ENCODE data around the gene MRPS18A.
A peak's percentile ranks its signal among the peaks of the same experiment; 100 is the strongest.
"Not testable (repeated sequence)": the region's sequence is repeated elsewhere in the genome, so short reads cannot be mapped to it uniquely, and the experiment has no call there.

The MRPS18A gene

DNA sequence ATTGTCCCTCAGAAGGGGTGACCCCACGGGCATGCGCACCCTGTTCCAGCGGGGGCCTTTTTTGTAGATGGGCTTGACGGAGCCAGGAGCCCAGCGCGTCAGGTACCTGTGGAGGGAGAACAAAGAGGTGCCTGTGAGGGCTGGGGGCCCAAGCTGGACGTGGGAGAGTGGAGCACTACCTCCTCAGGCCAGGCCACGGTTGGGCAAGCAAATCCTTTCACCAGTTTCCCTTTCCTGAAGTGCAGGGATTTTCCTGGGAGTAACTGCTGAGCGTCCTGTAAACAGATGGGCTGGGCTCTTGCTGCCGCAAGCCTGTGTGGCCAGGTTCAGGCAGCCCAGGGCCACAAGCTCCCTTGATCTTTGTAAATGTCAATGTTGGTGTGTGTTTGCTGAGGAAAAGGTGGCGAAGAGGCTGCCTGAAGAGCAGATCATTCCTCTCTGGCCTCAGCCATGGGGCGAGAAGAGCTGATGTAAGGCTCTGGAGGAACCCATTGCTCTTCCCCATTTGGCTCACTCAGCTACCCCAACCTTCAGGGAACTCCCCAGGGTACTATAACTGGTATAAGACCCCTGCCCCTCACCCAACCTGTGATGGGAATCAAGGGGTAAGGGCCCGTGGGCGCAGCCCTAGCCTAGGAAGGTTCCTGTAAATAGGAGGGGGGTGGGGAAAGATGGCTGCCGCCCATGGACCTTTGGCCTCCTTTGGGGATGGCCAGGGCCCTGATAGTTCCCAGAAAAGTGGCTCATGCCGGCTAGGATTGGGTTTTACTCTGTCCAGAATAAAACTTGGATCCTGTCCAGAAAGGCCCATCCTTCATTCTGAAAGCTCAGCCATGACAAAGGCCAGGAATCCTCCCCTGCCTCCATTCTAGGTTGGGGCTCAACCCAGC, 15.5 kb downstream of the MRPS18A start:
- DNase-seq (ENCODE audit: low read depth in 2 of 2, low spot score in 1 of 2) = no peak

DNA sequence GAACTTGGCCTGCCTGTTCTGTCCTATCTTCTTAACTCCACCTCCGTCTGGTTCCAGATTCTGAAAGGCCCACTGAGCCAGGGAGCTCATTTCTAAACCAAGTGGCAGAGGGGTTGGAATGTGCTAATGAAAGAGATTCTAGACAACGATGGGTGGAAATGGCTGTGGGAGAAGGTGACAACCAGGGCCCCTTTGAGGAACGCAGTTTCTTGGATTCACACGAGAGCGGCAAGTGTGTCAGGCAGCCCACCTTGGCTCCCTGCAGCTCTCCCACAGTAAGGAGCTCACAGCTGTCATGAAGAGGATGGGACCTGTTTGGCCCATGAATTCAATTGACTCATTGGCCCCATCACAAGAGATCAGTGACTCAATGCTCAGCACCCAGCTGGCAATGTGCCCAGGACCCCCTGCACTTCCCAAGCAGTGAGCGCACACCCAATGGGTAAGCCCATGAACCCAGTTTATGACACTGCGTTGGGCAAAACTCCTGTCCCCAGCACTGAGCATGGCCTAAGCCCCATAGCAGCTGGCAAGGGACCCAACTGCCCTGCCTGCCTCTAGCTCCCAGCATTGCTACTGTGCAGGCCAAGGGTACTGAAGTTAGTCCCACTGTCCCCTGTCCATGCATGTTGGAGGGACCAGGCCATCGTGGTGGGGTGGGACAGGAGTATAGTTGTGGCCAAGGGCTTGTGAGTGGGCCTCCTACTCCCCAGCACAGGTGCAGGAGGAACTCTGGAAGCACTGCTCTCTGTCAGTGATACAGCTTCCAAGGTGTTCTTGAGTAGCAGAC, 16.4 kb downstream of the MRPS18A start:
- no peak for DNase-seq (ENCODE audit: low read depth in 2 of 2, low spot score in 1 of 2)

DNA sequence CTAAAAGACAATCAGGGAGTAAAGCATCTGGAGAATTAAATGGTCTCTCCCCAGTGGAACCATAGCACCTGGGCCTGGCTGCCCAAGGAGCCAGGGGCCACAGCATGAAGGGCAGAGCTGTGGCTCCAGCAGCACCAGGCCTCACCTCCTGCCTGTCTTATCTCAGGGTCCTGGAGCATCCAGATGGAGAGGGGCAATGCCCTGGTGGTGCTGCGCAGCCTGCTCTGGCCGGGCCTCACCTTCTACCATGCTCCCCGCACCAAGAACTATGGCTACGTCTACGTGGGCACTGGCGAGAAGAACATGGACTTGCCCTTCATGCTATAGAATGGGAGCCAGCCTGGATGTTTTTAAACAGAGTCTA, 17.0 kb downstream of the MRPS18A start:
- DNase-seq (ENCODE audit: low read depth in 2 of 2, low spot score in 1 of 2) = no peak

DNA sequence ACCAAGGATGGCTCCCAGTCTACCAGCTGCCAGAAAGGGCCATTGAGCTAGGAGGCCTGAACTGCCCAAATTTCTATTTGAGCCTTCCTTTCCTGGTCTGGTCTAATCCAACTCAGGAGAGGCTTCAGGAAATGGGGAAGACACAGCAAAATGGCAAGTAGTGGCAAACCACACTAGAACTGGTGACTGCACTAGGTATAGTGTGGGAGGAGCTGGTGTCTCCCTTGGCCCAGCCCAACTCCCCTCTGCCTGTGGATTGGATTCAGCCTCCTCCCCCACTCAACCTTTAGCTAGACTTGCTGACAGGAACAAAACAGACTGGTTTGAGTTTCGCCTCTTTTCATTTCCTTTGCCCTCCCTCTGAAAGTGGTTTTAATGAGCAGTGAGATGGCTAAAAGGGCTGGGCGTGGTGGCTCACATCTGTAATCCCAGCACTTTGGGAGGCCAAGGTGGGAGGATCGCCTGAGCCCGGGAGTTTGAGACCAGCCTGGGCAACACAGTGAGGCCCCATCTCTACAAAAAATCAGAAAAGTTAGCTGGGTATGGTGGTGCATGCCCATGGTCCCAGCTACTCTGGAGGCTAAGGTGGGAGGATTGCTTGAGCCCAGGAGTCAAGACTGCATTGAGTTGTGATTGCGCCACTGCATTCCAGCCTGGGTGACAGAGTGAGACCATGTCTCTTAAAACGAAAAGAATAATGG, 17.5 kb downstream of the MRPS18A start:
- DNase-seq (ENCODE audit: low read depth in 2 of 2, low spot score in 1 of 2) = no peak

DNA sequence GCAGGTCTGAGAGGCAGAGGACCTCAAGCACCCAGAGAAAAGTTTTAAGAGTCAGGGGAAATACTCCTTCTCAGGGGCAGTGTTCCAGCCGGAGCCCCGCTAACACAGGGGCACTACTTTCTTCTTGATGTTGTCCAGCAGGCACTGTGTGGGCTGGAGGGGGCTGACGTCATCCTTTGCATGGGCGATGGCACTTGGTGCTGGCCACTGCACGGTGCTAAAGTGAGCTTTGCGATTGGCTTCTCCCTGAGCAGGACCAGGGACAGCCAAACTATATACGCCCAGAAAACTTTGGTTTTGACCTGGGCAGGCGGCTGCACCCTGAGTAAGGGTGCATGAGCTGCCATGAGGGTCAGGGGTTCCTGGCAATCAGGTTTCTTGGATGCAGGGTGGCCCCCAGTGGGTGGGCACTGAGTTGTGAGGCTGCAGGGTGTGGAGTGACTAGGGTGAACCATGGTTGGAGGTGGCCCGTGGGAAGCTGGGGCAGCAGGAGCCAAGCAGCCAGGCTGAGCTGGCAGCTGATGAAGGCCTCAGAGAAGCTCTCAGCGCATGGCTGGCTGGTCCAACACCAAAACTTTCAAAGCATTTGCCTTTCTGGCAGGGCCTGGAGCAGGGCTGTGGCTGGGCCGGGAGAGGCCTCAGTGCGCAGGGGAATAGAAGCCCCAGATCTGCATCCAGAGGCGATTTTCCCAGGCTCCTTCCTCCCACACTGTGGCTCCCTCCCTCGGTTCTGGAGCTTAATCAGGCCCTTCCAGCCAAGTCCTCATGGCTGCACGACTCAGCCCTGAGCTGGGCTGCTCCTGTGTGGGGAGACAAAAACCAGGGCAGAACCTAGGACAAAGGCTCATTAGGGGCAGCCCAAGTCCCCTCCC, 18.3 kb downstream of the MRPS18A start:
- no peak for DNase-seq (ENCODE audit: low read depth in 2 of 2, low spot score in 1 of 2)

DNA sequence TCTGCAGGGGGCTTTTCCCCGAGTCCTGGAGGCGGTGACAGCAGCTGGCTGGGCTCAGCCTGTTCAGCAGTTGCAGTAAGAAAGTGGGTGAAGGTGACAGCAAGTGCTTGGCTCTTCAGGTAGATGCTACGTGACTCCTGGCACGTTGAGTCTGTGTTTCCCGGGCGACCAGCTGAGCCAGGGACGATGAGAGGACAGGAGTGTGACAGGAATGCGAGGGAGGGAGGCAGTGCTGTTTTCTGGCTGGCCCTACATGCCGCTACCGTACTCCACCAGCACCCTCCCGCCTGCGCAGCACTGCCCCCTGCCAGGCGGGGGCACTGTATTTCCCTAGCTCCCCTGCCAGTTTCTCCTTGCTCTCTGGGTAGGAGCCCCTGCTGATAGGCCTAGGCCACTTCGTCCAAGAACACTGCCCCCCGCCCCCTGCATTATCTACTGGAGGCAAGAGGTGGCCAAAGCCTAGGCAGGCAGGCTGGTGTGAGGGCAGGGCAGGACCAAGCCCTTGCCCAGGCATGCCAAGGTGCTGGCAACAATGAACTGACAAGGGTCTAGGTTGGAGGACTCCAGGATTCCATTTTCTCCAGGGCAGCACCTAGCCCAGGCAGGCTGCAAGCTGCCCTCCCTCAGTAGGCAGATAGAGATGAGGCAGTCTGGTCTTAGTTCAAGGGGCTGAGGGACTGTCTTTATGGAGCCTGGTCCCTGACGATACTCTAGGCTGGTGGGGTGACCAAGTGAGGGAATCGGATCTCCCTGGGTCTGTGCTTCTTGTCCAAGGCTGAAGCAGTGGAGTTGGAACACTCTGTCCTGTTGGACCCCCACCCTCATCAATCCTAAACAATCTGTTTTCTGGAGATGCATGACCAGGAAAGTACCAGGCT, 19.2 kb downstream of the MRPS18A start:
- peak in 1 of 2 donors; percentile 1 for DNase-seq (ENCODE audit: low read depth in 2 of 2, low spot score in 1 of 2)

DNA sequence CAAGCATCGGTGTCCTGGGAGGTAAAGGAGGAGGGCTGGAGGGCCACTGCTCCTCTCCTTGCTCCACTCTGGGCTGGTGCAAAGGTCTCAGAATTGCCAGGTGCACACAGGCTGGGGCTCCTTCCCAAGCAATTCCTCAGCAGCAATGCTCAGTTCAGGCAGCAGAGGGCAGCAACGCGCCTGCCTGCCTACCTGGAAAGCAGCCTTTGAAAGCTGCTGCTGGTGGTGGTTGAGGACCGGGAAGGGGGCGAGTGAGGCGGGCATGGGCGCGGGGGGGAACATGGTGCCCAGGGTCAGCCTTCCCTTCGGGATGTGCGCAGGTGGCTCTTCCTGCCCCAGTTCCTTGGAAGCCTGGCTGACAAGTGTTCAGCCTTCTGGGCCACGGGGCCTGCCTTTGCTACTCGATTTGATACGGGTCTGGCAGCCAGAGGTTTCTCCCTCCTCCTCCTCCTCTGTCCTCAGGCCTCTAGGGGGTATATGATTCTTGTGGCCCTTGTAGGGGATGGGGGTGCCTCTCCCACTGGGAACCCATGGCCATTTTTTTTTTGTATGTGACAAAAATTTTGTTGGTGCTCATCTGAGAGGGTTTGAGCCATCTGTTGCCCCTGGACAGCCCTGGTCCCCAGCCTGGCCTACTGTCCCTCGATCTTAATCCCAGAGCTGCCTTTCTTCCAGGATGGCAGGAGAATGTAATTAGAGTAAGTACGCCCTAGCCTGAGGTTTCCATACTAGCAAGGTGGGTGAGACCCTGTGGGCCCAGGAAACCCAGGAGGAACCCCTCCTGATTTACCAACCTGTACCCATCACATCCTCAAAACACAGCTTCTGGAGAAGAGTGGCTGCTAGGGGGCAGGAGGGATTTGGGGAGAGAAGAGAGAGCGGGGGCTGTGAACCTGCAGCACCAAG, 20.1 kb downstream of the MRPS18A start:
- DNase-seq (ENCODE audit: low read depth in 2 of 2, low spot score in 1 of 2) = peak; percentile 32 to 66

DNA sequence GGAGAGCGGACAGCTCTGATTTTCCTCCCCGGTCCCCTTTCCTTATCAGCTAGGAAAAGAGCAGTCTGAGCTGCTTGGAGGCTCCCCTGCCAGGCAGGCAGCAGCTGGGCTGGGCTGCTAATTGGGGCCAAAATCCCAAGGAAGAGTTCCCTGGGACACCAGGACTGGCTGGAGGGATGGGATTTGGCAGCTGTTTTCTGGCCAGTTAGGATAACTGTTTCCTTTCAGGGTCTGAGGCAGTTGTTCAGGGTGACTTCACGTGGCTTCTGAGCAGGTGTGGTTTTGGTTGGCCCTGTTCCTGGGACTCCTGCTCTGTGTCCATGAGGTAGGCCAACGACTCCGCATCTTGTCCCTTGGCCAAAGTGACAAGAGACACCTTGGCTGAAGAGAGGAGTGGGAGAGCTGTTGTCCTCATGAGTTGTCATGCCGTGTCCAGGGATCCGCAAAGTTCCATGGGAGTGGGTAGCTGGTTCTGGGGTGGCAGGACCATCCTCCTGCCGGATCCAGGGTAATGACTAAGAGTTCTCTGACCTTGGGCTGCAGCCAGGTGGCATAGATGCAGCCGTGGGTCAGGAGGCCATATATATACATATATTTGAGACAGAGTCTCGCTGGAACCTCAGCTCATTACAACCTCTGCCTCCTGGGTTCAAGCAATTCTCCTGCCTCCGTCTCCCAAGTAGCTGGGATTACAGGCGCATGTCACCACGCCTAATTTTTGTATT, 21.2 kb downstream of the MRPS18A start:
- DNase-seq (ENCODE audit: low read depth in 2 of 2, low spot score in 1 of 2) = no peak

DNA sequence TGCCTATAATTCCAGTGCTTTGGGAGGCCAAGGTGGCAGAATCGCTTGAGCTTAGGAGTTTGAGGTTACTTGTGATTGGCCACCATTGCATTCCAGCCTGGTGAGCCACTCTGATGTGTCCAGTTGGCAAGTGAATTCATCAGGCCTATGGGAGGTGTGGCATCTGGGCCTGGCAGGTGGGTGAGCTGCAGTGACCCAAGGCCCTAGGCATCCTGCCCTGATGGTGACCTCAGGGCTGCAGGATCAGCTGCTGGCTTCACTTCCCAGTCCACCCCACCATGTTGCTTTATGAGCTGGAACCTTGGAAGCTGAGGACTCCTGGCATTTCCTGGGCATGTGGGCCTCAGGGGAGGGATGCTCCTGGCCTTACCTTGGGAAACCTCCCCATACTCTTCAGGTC, 22.2 kb downstream of the MRPS18A start:
- DNase-seq (ENCODE audit: low read depth in 2 of 2, low spot score in 1 of 2) = no peak

DNA sequence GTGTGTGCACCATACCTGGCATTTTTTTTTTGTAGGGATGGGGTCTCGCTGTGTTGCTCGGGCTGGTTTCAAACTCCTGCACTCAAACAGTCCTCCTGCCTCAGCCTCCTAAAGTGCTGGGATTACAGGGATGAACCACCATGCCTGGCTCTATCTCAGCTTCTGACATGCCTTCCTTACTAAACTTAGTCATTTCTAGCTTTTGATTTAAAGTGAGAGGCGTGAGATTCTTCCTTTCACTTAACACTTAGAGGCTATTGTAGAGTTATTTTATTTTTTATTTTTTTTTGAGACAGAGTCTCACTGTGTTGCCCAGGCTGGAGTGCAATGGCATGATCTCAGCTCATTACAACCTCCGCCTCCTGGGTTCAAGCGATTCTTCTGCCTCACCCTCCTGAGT, 24.6 kb downstream of the MRPS18A start:
- not testable (repeated sequence) for DNase-seq (ENCODE audit: low read depth in 2 of 2, low spot score in 1 of 2)

DNA sequence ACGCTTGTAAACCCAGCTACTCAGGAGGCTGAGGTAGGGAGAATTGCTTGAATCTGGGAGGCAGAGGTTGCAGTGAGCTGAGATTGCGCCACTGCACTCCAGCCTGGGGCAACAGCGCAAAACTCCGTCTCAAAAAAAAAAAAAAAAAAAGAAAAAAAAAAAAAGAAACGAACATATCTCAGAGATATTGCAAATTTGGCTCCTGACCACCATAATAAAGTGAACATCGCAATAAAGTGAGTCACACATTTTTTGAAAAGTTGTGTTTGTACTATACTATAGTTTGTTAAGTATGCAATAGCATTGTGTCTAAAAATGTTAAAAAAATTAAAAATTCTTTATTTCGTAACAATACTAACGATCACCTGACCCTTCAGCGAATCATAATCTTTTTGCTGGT, 29.4 kb downstream of the MRPS18A start:
- no peak for DNase-seq (ENCODE audit: low read depth in 2 of 2, low spot score in 1 of 2)

DNA sequence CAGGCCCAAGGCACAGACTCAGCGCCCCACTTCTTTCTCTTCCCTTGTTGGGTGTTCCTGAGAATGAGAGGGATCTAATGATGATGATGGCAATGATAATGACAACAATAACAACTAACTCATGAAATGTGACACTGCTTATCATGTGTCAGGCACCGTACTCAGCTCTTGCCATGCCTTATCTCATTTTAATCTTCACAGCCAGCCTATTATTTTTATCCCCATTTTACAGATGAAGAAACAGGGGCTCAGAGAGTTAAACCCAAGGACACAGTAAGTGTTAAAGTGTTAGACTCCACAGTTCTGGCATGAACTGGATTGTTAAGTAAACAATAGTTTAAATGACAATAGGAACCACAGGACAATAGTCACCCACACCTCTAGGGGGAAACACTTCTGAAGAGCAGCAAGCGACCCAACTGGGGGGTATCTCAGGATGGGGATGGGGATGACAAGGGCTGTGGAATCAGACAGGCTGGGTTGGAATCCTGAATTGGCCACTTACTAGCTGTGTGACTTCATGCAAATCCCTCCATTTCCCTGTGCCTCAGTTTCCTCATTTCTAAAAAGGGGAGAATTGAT, 30.3 kb downstream of the MRPS18A start:
- no peak for DNase-seq (ENCODE audit: low read depth in 2 of 2, low spot score in 1 of 2)

DNA sequence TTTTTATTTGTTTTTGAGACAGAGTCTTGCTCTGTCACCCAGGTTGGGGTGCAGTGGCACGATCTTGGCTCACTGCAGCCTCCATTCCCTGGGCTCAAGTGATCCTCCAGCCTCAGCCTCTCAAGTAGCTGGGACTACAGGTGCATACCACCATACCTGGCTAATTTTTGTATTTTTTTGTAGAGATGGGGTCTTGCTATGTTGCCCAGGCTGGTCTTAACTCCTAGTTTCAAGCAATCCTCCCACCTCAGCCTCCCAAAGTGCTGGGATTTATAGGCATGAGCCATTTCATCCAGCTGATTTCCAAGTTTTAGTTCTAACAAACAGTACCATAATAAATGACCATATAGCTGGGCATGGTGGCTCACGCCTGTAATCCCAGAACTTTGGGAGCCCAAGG, 34.8 kb downstream of the MRPS18A start:
- DNase-seq (ENCODE audit: low read depth in 2 of 2, low spot score in 1 of 2) = not testable (repeated sequence)

DNA sequence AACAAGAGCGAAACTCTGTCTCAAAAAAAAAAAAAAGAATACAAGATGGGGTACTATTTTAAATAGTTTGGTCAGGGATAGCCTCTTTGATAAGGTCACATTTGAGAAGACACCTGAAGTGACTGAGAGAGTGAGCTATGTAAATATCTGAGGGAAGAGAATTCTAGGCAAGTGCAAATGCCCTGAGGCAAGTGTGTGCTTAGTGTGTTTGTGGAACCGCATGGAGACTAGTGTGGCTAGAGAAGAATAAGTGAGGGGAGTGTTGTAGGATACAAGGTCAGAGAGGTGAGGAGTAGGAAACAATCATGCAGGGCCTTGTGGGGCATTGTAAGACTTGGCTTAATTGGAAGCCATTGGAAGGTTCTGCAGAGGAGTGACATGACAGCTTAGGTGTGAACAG, 39.3 kb downstream of the MRPS18A start:
- DNase-seq (ENCODE audit: low read depth in 2 of 2, low spot score in 1 of 2) = no peak

DNA sequence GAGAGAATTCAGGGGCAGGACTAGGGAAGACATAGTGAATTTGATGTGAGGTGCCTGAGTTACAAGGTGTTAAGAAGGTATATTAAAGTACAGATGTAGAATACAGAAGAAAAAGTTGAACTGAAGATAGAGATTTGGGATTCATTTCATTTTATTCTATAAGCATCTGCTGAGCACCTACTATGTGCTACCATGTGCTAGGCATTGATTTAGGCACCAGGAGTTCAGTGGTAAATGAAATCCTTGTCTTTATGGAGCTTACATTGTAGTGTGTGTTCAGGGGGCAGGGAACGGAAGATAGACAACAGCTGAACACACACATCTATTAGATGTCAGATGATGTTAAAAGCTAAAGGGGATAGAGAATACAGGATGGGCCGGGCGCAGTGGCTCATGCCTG, 40.0 kb downstream of the MRPS18A start:
- DNase-seq (ENCODE audit: low read depth in 2 of 2, low spot score in 1 of 2) = no peak

DNA sequence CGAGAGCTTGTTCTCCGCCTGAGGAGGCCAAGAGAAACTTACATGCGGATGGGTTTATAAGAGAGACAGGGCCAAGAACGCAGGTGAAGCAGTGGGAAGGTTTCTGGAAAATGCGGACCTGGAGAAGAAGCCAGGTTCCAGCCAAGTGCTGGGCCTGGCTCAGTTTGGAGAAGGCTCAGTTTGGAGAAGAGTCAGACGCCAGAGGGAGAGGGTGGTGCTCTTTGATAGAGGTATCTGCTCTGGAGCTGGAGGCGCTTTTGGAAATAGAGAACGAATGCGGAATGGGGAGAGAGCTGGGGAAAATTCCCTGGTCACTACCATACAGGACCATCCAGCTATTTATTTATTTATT, 42.0 kb downstream of the MRPS18A start:
- no peak for DNase-seq (ENCODE audit: low read depth in 2 of 2, low spot score in 1 of 2)

DNA sequence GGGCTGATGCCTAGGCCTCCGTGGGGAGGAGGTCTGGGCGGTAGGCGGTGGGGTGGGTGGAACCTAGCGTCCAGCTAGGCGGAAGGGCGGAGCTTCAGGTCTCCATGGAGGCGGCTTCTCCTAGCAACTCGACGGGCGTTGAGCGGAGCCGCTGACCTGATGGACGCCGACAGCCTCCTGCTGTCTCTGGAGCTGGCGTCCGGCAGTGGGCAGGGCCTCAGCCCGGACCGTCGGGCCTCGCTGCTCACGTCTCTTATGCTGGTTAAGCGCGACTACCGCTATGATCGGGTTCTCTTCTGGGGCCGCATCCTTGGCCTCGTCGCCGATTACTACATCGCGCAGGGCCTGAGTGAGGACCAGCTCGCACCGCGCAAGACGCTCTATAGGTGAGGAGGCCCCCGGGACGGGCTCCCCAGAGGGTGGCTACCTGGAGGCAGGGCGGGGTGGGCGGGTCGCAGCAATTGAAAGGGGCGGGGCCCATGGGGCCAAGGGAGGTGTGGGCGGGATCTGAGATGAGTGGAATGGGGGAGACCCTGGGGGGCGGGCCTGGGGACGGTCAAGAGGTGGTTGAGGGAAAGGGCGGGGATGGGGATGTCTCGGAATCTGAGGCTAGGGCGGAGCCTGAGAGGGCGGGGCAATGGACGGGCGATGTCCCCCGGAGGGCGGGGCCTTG, 42.5 kb downstream of the MRPS18A start, which contains the start of gene RSPH9:
RSPH9 (plus strand) TSS at position 97 of the 673 bp plus-strand sequence; CDS start at position 160, 63 bp downstream.
- peak; percentile 27 for DNase-seq (ENCODE audit: low read depth in 2 of 2, low spot score in 1 of 2)

Measured in stimulated activated CD8-positive, alpha-beta memory T cell treated with anti-CD3 and anti-CD28 coated beads, Interleukin-4, amount 100 ng/mL, for 4 hours (primary cell).